ENCODE measurements around the gene TSHZ2. TPM values are rescaled to one million over a fixed set of nuclear protein-coding genes. Genes with fewer than 3 reads are reported as not detected.

The TSHZ2 gene
- total RNA-seq, 1 experiment from 2014 or later, result 0.07 TPM

DNA sequence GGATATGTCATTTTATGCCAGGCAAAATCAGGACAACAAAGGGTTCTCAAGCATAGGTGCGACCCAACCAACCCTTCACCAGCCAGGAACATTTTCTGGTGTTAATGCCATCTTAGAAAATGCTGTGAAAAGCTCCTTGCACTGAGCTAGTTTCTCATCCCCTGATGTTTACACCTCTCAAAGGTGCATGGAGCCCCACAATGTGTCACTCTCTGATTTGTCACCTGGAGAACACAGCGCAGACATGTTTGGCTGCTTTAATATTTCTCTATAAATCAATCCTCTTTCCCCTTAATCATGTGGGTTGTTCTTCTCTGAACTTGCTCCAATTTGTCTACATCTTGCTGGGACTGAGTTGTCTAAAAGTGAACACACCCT is 244.3 kb downstream of the TSHZ2 start:
- peaks cover 18 to 21% of the 10 kb centered on the region in 2 experiments for H3K9me3 Mint-ChIP-seq
- Histone ChIP-seq H4K8ac (replicated peaks; ENCODE audit: insufficient read length, low read depth, low read length) (no peak overlapping the region), H2AFZ (ENCODE audit: low read length) (no peak overlapping the region), H3K23me2 (ENCODE audit: insufficient read length, low read depth, low read length, poor library complexity, severe bottlenecking) (no peaks in the 10 kb centered on the region), H4K5ac (ENCODE audit: insufficient read length, low read depth, low read length) (no peak overlapping the region), H4K91ac (ENCODE audit: insufficient read length, low read depth, low read length) (no peak overlapping the region), H2BK15ac (ENCODE audit: low read depth, low read length) (no peak overlapping the region), H2AK5ac (ENCODE audit: insufficient read length, low read length) (no peak overlapping the region), H3K23ac (ENCODE audit: insufficient read length, low read depth, low read length) (no peak overlapping the region), H2BK12ac (ENCODE audit: insufficient read length, low read depth, low read length) (no peak overlapping the region), H2BK20ac (ENCODE audit: low read depth, low read length, poor library complexity, severe bottlenecking) (no peak overlapping the region), H3K4ac (ENCODE audit: low read depth, low read length) (no peak overlapping the region), H3K27me3 (ENCODE audit: insufficient read depth, low read length) (no peaks in the 10 kb centered on the region), H3K56ac (ENCODE audit: insufficient read length, low read depth, low read length) (no peak overlapping the region), H3K79me1 (ENCODE audit: insufficient read depth, low read depth, low read length, poor library complexity, severe bottlenecking) (no peaks in the 10 kb centered on the region), H2BK5ac (ENCODE audit: insufficient read length, low read length) (no peak overlapping the region), H3K79me2 (ENCODE audit: insufficient read depth, low read length) (no peaks in the 10 kb centered on the region), H4K20me1 (ENCODE audit: control insufficient read depth, insufficient read depth, insufficient read length) (no peaks in the 10 kb centered on the region), H3K4me1 (ENCODE audit: insufficient read depth, low read length) (0 out of 2 replicates have a peak, but pooled peaks cover 6% of the 10 kb centered on the region), H3K9me3 (ENCODE audit: control insufficient read depth, low read depth, low read length) (no peaks in the 10 kb centered on the region), H3K27ac (ENCODE audit: insufficient read length, low read depth, low read length) (no peak overlapping the region), H3K18ac (ENCODE audit: insufficient read length, low read depth, low read length) (no peak overlapping the region), H3K14ac (ENCODE audit: insufficient read depth, low read length) (no peak overlapping the region), H3K4me2 (ENCODE audit: insufficient read depth, insufficient read length, low read length) (peak overlapping the region; percentile 15), H3K9ac (ENCODE audit: extremely low read depth, insufficient read length, low read length) (no peak overlapping the region), H3T11ph (ENCODE audit: low read length) (no peak overlapping the region), H2BK120ac (ENCODE audit: low read depth, low read length, poor library complexity, severe bottlenecking) (no peak overlapping the region)
- peaks cover 34 to 48% of the 10 kb centered on the region in 2 experiments for H3K4me1 Mint-ChIP-seq
- no peak overlapping the region for H3K27ac Mint-ChIP-seq
- no CpG with 5 or more reads among the region's 2 CpGs for WGBS (ENCODE audit: extremely low coverage, insufficient read length, low lambda C conversion rate)
- H3K27me3 Mint-ChIP-seq (ENCODE audit: low read depth), result peaks cover 14% of the 10 kb centered on the region
- TF ChIP-seq, protein P1, sequence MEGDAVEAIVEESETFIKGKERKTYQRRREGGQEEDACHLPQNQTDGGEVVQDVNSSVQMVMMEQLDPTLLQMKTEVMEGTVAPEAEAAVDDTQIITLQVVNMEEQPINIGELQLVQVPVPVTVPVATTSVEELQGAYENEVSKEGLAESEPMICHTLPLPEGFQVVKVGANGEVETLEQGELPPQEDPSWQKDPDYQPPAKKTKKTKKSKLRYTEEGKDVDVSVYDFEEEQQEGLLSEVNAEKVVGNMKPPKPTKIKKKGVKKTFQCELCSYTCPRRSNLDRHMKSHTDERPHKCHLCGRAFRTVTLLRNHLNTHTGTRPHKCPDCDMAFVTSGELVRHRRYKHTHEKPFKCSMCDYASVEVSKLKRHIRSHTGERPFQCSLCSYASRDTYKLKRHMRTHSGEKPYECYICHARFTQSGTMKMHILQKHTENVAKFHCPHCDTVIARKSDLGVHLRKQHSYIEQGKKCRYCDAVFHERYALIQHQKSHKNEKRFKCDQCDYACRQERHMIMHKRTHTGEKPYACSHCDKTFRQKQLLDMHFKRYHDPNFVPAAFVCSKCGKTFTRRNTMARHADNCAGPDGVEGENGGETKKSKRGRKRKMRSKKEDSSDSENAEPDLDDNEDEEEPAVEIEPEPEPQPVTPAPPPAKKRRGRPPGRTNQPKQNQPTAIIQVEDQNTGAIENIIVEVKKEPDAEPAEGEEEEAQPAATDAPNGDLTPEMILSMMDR (conservative IDR thresholded peaks at IDR 0.05), result no peak
- H3K36me3 Mint-ChIP-seq (ENCODE audit: insufficient read depth in 1 of 3, low read depth in 3 of 3), result peaks cover 13 to 20% (median 20%) of the 10 kb centered on the region in 3 experiments
- no peak overlapping the region for H3K4me3 Mint-ChIP-seq
- no peak for DNase-seq

All from H9 (cell line).